Small intestine (tissue), 7 donors: Measurements from ENCODE around the gene SCAND1. TPM values are rescaled to one million over a fixed set of nuclear protein-coding genes. Genes with fewer than 3 reads are reported as not detected.

Experiments
- DNase-seq, 2 donors: peaks; one replicate each; pipeline versions ENCODE4 v3.0.0 to v3.0.0-alpha.2; 2013
- FAIRE-seq: peaks from 2 replicates; lab custom pipeline; 2012; peaks lifted over from hg19 to GRCh38; lab: Jason Lieb, UNC
- H3K27ac ChIP-seq, 3 donors: one replicate each; pipeline ENCODE4 v1.5.1; 2013; ENCODE audit warnings: low read length in 2 of 3, mild to moderate bottlenecking in 2 of 3, control low read depth in 1 of 3, inconsistent platforms in 1 of 3, low read depth in 1 of 3, moderate library complexity in 1 of 3
- H3K27me3 ChIP-seq, 3 donors: one replicate each; pipeline ENCODE4 v1.6.1; 2013; ENCODE audit warnings: low read length in 3 of 3, inconsistent platforms in 1 of 3; ENCODE audit not compliant: control insufficient read depth in 3 of 3, insufficient read depth in 3 of 3
- H3K36me3 ChIP-seq, 3 donors: one replicate each; pipeline ENCODE4 v1.6.1; 2013; ENCODE audit warnings: low read length in 3 of 3, inconsistent platforms in 1 of 3, low read depth in 1 of 3, mild to moderate bottlenecking in 1 of 3, moderate library complexity in 1 of 3; ENCODE audit not compliant: control insufficient read depth in 3 of 3, insufficient read depth in 2 of 3
- H3K4me1 ChIP-seq, 3 donors: one replicate each; pipeline ENCODE4 v1.6.1; 2013; ENCODE audit warnings: low read length in 2 of 3, inconsistent platforms in 1 of 3, low read depth in 1 of 3, mild to moderate bottlenecking in 1 of 3, moderate library complexity in 1 of 3; ENCODE audit not compliant: control insufficient read depth in 3 of 3, insufficient read depth in 2 of 3
- H3K4me3 ChIP-seq, 3 donors: one replicate each; pipeline ENCODE4 v1.5.1; 2013; ENCODE audit warnings: low read length in 3 of 3, control low read depth in 1 of 3, inconsistent platforms in 1 of 3, low read depth in 1 of 3, mild to moderate bottlenecking in 1 of 3, moderate library complexity in 1 of 3
- H3K9me3 ChIP-seq, 2 donors: one replicate each; pipeline ENCODE4 v1.6.1; 2013; ENCODE audit warnings: low read depth in 1 of 2, low read length in 1 of 2; ENCODE audit not compliant: control insufficient read depth in 2 of 2, insufficient read depth in 1 of 2
- WGBS, 3 donors: extraction: QIAGEN DNeasy Blood & Tissue Kit; methylation state at CpG; one replicate each; pipeline ENCODE4 v1.1.7; 2013; 5-methylcytosine and 5-hydroxymethylcytosine counted together
- polyA plus RNA-seq, 4 donors: library from polyadenylated mRNA; stranded (reverse) in 3 of 4; unstranded in 1 of 4; fragments of 200-250 nt in 3 of 4; fragments of 120-200 nt in 1 of 4; gene quantifications; one replicate each; pipeline versions ENCODE4 v1.2.1 to v1.2.3, GENCODE V29; 2013
- donor health status: healthy with polysubstance abuse.
- donor health status: control.
- donor health status: control.
- donor health status: Bipolar disorder and iron deficiency.
- donor health status: healthy.

SCAND1 gene
- polyA plus RNA-seq, 4 donors: 52.5 to 283 (median 229) TPM

- WGBS, 3 donors: 20 to 37% (median 22%) methylated on average over 3 of the region's 3 CpGs
- Histone ChIP-seq H3K36me3 (no peaks in the 10 kb centered on the region), H3K4me3 (no peak overlapping the region), H3K27me3 (no peaks in the 10 kb centered on the region), H3K4me1 (no peaks in the 10 kb centered on the region), H3K27ac (no peak overlapping the region), H3K9me3 (no peaks in the 10 kb centered on the region)
- FAIRE-seq: no peak
- DNase-seq: peak; percentile 31 to 48
These were observed 37.0 kb upstream of the SCAND1 start for GRCh38 chr20:35991142-35991771.

DNA sequence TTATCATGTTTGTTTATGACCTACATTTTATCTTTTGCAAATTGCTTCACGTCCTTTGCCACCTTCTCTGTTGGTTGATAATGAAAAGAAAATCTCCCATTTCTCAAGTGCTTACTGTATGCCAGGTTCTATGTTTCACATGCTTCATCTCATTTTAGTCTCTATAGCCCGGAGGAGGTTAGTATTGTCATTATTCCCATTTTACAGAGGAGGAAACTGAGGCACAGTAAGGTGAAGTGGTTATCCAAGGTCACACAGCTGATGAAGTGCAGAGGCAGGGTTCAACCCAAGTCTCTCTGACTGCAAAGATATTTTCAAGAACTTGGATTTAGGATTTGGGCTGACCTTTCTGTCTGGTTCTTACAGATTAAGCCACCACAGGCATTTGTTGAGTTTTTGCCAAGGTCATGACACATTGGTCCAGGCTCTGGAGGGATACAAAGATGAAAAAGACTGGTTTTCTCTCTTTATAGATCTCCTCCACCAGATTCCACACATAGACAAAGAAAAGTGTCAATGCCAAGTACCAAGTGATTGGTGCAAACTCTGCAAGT is 34.7 kb upstream of the SCAND1 start:
- DNase-seq: no peak
- H3K36me3 ChIP-seq: no peaks in the 10 kb centered on the region
- 59 to 76% (median 68%) methylated on average over 2 of the region's 2 CpGs for WGBS, 3 donors
- no peaks in the 10 kb centered on the region for H3K9me3 ChIP-seq
- no peak overlapping the region for H3K4me3 ChIP-seq
- H3K4me1 ChIP-seq: no peaks in the 10 kb centered on the region
- H3K27me3 ChIP-seq: no peaks in the 10 kb centered on the region
- no peak for FAIRE-seq
- H3K27ac ChIP-seq: no peak overlapping the region

GRCh38 chr20:35985806-35986205 is 31.5 kb upstream of the SCAND1 start:
- Histone ChIP-seq H3K4me1 (no peaks in the 10 kb centered on the region), H3K9me3 (no peaks in the 10 kb centered on the region), H3K27me3 (no peaks in the 10 kb centered on the region), H3K4me3 (no peak overlapping the region), H3K36me3 (no peaks in the 10 kb centered on the region), H3K27ac (no peak overlapping the region)
- 52 to 79% (median 61%) methylated on average over 2 of the region's 2 CpGs for WGBS, 3 donors
- no peak for FAIRE-seq
- DNase-seq: no peak

DNA sequence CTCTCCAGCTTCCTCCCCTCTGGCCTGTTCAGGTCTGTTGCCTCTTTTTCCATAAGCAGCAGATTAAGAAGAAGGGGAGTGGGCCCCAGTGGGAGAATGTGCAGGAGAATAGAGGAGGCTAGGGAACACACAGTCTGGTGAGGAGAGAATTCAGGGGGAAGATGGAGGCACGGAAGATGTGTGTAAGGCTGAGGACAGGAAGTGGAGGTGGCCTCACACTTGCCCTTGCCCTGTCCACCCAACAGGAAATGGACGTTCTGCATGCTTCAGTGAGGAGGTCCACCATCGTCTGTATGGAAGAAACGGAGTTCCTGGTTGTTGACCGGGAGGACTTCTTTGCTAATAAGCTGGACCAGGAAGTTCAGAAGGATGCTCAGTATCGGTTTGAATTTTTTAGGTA is 30.1 kb upstream of the SCAND1 start:
- DNase-seq (no peak), FAIRE-seq (no peak)
- H3K4me1 ChIP-seq: no peaks in the 10 kb centered on the region
- no peak overlapping the region for H3K4me3 ChIP-seq
- H3K27me3 ChIP-seq: no peaks in the 10 kb centered on the region
- 70 to 84% (median 83%) methylated on average over 6 of the region's 6 CpGs for WGBS, 3 donors
- H3K9me3 ChIP-seq: no peaks in the 10 kb centered on the region
- H3K27ac ChIP-seq: no peak overlapping the region
- no peaks in the 10 kb centered on the region for H3K36me3 ChIP-seq

DNA sequence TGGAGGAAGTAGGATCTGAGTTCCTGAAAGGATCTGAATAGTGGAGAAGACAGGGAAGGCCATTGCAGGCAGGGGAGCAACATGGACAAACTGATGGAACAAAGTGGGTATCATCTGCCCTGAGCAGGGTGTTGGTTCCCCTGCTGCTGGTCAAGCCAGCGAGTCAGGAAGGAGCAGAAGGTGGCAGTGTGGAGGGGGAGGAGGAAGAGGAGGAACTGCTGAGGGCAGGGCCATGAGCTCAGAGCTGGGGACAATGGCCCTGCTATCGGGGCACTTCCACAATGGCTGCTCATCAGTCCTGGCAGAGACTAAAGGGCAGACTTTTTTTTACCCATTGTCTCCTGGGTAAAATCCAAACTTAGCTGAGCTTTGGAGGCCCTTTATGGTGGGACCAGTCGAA is 27.7 kb upstream of the SCAND1 start:
- no peaks in the 10 kb centered on the region for H3K4me1 ChIP-seq
- H3K4me3 ChIP-seq: no peak overlapping the region
- no peaks in the 10 kb centered on the region for H3K36me3 ChIP-seq
- 46 to 62% (median 59%) methylated on average over 3 of the region's 3 CpGs for WGBS, 3 donors
- no peak for FAIRE-seq
- no peak for DNase-seq
- no peak overlapping the region for H3K27ac ChIP-seq
- no peaks in the 10 kb centered on the region for H3K27me3 ChIP-seq
- no peaks in the 10 kb centered on the region for H3K9me3 ChIP-seq

DNA sequence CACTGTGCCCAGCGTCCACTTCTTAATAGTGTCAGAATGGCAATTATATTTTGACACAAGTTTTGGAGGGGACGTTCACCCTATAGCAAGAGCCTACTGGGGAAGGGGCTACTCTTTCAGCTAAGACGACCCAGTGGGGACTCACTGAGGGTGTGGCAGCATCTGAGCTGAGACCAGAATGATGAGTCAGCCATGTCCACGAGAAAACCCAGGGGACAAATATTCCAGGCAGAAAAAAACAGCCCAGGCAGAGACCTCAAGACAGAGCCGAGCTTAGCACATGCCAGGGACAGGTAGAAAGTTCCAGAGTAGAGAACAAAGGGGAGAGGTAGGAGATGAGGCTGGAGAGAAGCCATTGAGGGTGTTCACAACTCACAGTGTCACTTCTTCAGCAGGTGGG is 25.2 kb upstream of the SCAND1 start:
- Histone ChIP-seq H3K9me3 (no peaks in the 10 kb centered on the region), H3K4me3 (no peak overlapping the region), H3K4me1 (no peaks in the 10 kb centered on the region), H3K27ac (no peak overlapping the region), H3K36me3 (no peaks in the 10 kb centered on the region), H3K27me3 (no peaks in the 10 kb centered on the region)
- WGBS, 3 donors: 56 to 69% (median 66%) methylated on average over 5 of the region's 5 CpGs
- FAIRE-seq (no peak), DNase-seq (no peak)

- no peaks in the 10 kb centered on the region for H3K27me3 ChIP-seq
- no peaks in the 10 kb centered on the region for H3K9me3 ChIP-seq
- 86 to 95% (median 93%) methylated on average over 7 to 9 of the region's 9 CpGs for WGBS, 3 donors
- no peaks in the 10 kb centered on the region for H3K36me3 ChIP-seq
- DNase-seq (no peak), FAIRE-seq (no peak)
- H3K4me1 ChIP-seq: no peaks in the 10 kb centered on the region
- no peak overlapping the region for H3K27ac ChIP-seq
- no peak overlapping the region for H3K4me3 ChIP-seq
These were observed 23.8 kb upstream of the SCAND1 start for GRCh38 chr20:35978041-35978513.

DNA sequence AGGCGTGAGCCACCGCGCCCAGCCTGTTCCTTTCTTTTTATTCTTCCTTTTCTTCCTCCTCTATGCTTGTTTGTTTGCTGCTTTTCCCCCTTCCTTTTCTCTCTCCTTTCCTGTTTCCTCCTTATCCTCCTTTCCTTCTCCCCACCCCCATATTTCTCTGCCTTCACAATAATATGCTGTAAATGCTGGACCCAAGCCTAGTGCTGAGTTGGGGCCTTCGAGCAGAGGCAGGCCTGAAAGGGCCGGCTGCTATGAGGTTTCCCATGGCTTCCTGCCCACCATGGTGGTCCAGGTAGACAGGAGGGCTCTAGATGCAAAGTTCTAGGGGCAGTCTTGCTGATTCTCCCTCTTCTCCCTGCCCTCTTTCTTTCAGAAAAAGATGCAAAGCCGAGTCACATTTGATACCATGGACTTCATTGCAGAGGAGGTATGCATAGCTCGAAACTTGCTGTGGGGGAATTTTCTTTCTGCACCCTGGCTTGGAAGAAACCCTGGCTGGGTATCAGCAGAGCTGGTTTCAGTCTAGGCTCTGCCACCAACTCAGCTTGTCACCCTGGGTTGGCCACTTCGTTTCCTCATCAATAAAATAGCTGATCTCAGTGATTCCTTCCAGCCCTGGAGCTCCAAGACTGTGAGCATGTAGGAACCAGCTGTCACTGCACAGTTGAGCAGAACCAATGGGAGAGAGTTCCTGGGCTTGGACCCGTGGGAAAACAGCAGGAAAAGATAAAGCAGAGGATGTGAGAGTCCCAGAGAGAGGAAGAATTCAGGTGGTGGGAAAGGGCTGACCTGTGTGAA is 21.5 kb upstream of the SCAND1 start:
- Histone ChIP-seq H3K9me3 (peaks cover 0 to 3% of the 10 kb centered on the region in 2 donors), H3K4me3 (no peak overlapping the region), H3K36me3 (no peaks in the 10 kb centered on the region), H3K27me3 (no peaks in the 10 kb centered on the region), H3K4me1 (no peaks in the 10 kb centered on the region), H3K27ac (no peak overlapping the region)
- no peak for DNase-seq
- WGBS, 3 donors: 67 to 74% (median 71%) methylated on average over 9 of the region's 9 CpGs
- FAIRE-seq: no peak
